B cell (primary cell): ENCODE results near the gene RRBP1. TPM values are rescaled to one million over a fixed set of nuclear protein-coding genes. Genes with fewer than 3 reads are reported as not detected.

Experiments used
- ATAC-seq: fragments of 200-7000 bp; cut with Tn5 transposase; one replicate; pipeline ENCODE4 v1.10.0; 2021; ENCODE audit warnings: low read depth, mild to moderate bottlenecking, moderate number of reproducible peaks, moderate library complexity
- CTCF ChIA-PET: fragments of 350-600 bp; sonication (Branson Sonifier 250); formaldehyde crosslinking; loops from one replicate; lab custom pipeline; 2021; ENCODE audit warnings: antibody characterized with exemption, inconsistent platforms; lab: Charles Lee
- POLR2A ChIA-PET: fragments of 350-600 bp; sonication (Branson Sonifier 250); formaldehyde crosslinking; loops from one replicate; lab custom pipeline; 2021; ENCODE audit warnings: antibody characterized with exemption; lab: Charles Lee
- DNase-seq: peaks from one replicate; pipeline ENCODE4 v3.0.0; 2013
- H2AFZ ChIP-seq: 2 replicates; pipeline ENCODE4 v1.6.1; 2012; ENCODE audit warnings: mild to moderate bottlenecking, low read depth, low read length; ENCODE audit not compliant: insufficient read depth, poor library complexity, severe bottlenecking
- H3K27ac ChIP-seq, 2 donors: 1 replicate in 1 of 2; 2 replicates in 1 of 2; pipeline ENCODE4 v1.5.1; 2012 to 2013; ENCODE audit warnings: low read length in 2 of 2, mild to moderate bottlenecking in 2 of 2, moderate library complexity in 1 of 2
- H3K27me3 ChIP-seq, 4 experiments: fragments of 200-600 bp in 1 of 4; sonication (generic) in 1 of 4; replicated peaks in 1 of 4; 1 replicate in 2 of 4; 2 replicates in 2 of 4; pipeline versions ENCODE4 v1.6.1 to v1.7.0; 2013 to 2016; ENCODE audit warnings: low read length in 3 of 4, mild to moderate bottlenecking in 2 of 4, mixed read lengths in 1 of 4, moderate library complexity in 1 of 4; ENCODE audit not compliant: insufficient read depth in 4 of 4, control insufficient read depth in 3 of 4; ENCODE audit errors: control extremely low read depth in 1 of 4
- H3K36me3 ChIP-seq, 2 experiments: replicated peaks in 1 of 2; 1 replicate in 1 of 2; 2 replicates in 1 of 2; pipeline versions ENCODE4 v1.6.1 to v1.7.1; 2013; ENCODE audit warnings: low read length in 1 of 2; ENCODE audit not compliant: insufficient read depth in 2 of 2, control insufficient read depth in 1 of 2; ENCODE audit errors: control extremely low read depth in 1 of 2, extremely low read depth in 1 of 2
- H3K4me1 ChIP-seq, 2 donors: fragments of 200-600 bp in 1 of 2; sonication (generic) in 1 of 2; 1 replicate in 1 of 2; 2 replicates in 1 of 2; pipeline versions ENCODE4 v1.5.1 to v1.6.1; 2013 to 2017; ENCODE audit warnings: low read length in 2 of 2; ENCODE audit not compliant: control insufficient read depth in 2 of 2, insufficient read depth in 2 of 2
- H3K4me2 ChIP-seq: replicated peaks from 2 replicates; pipeline ENCODE3; 2012; ENCODE audit warnings: mild to moderate bottlenecking, low read depth, low read length; ENCODE audit not compliant: poor library complexity, severe bottlenecking
- H3K4me3 ChIP-seq, 5 experiments: fragments of 200-600 bp in 1 of 5; sonication (generic) in 1 of 5; 1 replicate in 3 of 5; 2 replicates in 2 of 5; pipeline versions ENCODE4 v1.5.1 to v1.7.0; 2011 to 2016; ENCODE audit warnings: low read length in 4 of 5, mild to moderate bottlenecking in 4 of 5, low read depth in 2 of 5, control low read depth in 1 of 5, moderate library complexity in 1 of 5; ENCODE audit not compliant: insufficient read depth in 1 of 5; ENCODE audit errors: control extremely low read depth in 1 of 5, extremely low read depth in 1 of 5
- H3K79me2 ChIP-seq: fragments of 200-600 bp; sonication (generic); one replicate; pipeline ENCODE4 v1.6.0; 2016; ENCODE audit warnings: low read length; ENCODE audit not compliant: control insufficient read depth, insufficient read depth
- H3K9ac ChIP-seq: fragments of 200-600 bp; sonication (generic); 2 replicates; pipeline ENCODE4 v1.6.1; 2017; ENCODE audit warnings: mild to moderate bottlenecking, low read length, moderate library complexity
- H3K9me3 ChIP-seq, 3 donors: one replicate each; pipeline versions ENCODE4 v1.6.1 to v1.7.1; 2013; ENCODE audit warnings: low read length in 2 of 3; ENCODE audit not compliant: control insufficient read depth in 2 of 3, insufficient read depth in 1 of 3; ENCODE audit errors: control extremely low read depth in 1 of 3
- H4K20me1 ChIP-seq: 2 replicates; pipeline ENCODE4 v1.6.0; 2012; ENCODE audit warnings: mild to moderate bottlenecking, low read length; ENCODE audit not compliant: insufficient read depth, control insufficient read depth, poor library complexity, severe bottlenecking
- H3K27ac Mint-ChIP-seq: one replicate; pipeline ENCODE4 v1.8.0; 2021; ENCODE audit warnings: mixed read lengths
- H3K27me3 Mint-ChIP-seq: one replicate; pipeline ENCODE4 v1.8.0; 2021; ENCODE audit warnings: mixed read lengths
- H3K4me1 Mint-ChIP-seq: one replicate; pipeline ENCODE4 v1.8.0; 2021; ENCODE audit warnings: mixed read lengths
- H3K4me3 Mint-ChIP-seq: one replicate; pipeline ENCODE4 v1.8.0; 2021; ENCODE audit warnings: mixed read lengths
- H3K9me3 Mint-ChIP-seq: one replicate; pipeline ENCODE4 v1.8.0; 2022; ENCODE audit warnings: mixed read lengths; ENCODE audit not compliant: insufficient read depth
- CTCF ChIP-seq: fragments of 200-600 bp; IDR thresholded peaks from one replicate; pipeline ENCODE4 v1.8.0; 2022; ENCODE audit warnings: antibody characterized with exemption, mild to moderate bottlenecking
- EZH2 ChIP-seq: IDR thresholded peaks from 2 replicates; pipeline ENCODE4 v1.6.1; 2012; ENCODE audit warnings: borderline replicate concordance, low read depth, mild to moderate bottlenecking, moderate library complexity, low read length; ENCODE audit not compliant: insufficient read depth, poor library complexity, severe bottlenecking
- WGBS: methylation state at CpG from one replicate; pipeline ENCODE4 v1.1.5; 2013; ENCODE audit warnings: missing lambda C conversion rate; ENCODE audit not compliant: insufficient coverage; 5-methylcytosine and 5-hydroxymethylcytosine counted together
- intact Hi-C: fragments of 100-400 bp; cut with micrococcal nuclease; formaldehyde crosslinking; loops from one replicate; pipeline ENCODE4 v1.10.0; 2022
- polyA plus RNA-seq: library from polyadenylated mRNA; depleted of rRNA; stranded (reverse); fragments of >200 nt; gene quantifications from 2 replicates; pipeline ENCODE4 v1.2.3, GENCODE V29; 2012
- total RNA-seq, 2 donors: library from RNA; stranded (reverse); fragments of 120-200 nt in 1 of 2; gene quantifications; 1 replicate in 1 of 2; 2 replicates in 1 of 2; pipeline versions ENCODE4 v1.2.3 to v1.2.4, GENCODE V29; 2013 to 2022

The RRBP1 gene
- total and polyA plus RNA-seq, 2 donors (not counting 1 experiment from before 2014, with no cell fraction given), result 10.9 to 27.5 TPM

GRCh38 chr20:17645546-17646208 is 36.4 kb downstream of the RRBP1 start:
- H3K27ac ChIP-seq, result no peak overlapping the region
- no peak overlapping the region for H3K4me3 ChIP-seq
- no peaks in the 10 kb centered on the region for H3K27me3 ChIP-seq
- no peak overlapping the region for H3K9ac ChIP-seq
- TF ChIP-seq CTCF (no peak), EZH2 (no peak)
- no peak overlapping the region for H3K4me2 ChIP-seq
- ChIA-PET POLR2A (no interaction called here), CTCF (interaction anchor here (0.8 kb wide), 1 partner anchor 349 kb away, joined by 3 read pairs; no protein-coding TSS in a partner anchor)
- H3K36me3 ChIP-seq, result peaks cover 0 to 8% of the 10 kb centered on the region in 2 experiments
- no peak overlapping the region for H3K4me3 Mint-ChIP-seq
- no peaks in the 10 kb centered on the region for H3K9me3 ChIP-seq
- H3K27ac Mint-ChIP-seq, result no peak overlapping the region
- intact Hi-C loops, result loop anchor here (10.0 kb wide), 1 partner anchor 141 kb away; no protein-coding TSS in a partner anchor
- ATAC-seq (no peak), DNase-seq (no peak)
- peaks cover 27% of the 10 kb centered on the region for H3K4me1 Mint-ChIP-seq
- peaks cover 12 to 25% of the 10 kb centered on the region in 2 donors for H3K4me1 ChIP-seq
- no peak overlapping the region for H2AFZ ChIP-seq
- 95% methylated on average over 10 of the region's 10 CpGs for WGBS
- no peaks in the 10 kb centered on the region for H3K27me3 Mint-ChIP-seq
- H4K20me1 ChIP-seq, result no peaks in the 10 kb centered on the region
- no peaks in the 10 kb centered on the region for H3K9me3 Mint-ChIP-seq
- H3K79me2 ChIP-seq, result peaks cover 19% of the 10 kb centered on the region

- Histone ChIP-seq H3K27me3 (no peaks in the 10 kb centered on the region), H2AFZ (no peak overlapping the region), H3K9me3 (no peaks in the 10 kb centered on the region), H3K4me2 (no peak overlapping the region), H3K79me2 (peaks cover 19% of the 10 kb centered on the region), H3K9ac (no peak overlapping the region), H3K4me1 (peaks cover 12 to 25% of the 10 kb centered on the region in 2 donors), H3K27ac (no peak overlapping the region), H4K20me1 (no peaks in the 10 kb centered on the region), H3K4me3 (no peak overlapping the region), H3K36me3 (peaks cover 0 to 11% of the 10 kb centered on the region in 2 experiments)
- no peak for ATAC-seq
- ChIA-PET CTCF (no interaction called here), POLR2A (no interaction called here)
- no peak for DNase-seq
- Mint-ChIP-seq H3K27ac (no peak overlapping the region), H3K4me1 (peaks cover 23% of the 10 kb centered on the region), H3K27me3 (no peaks in the 10 kb centered on the region), H3K9me3 (no peaks in the 10 kb centered on the region), H3K4me3 (no peak overlapping the region)
- TF ChIP-seq CTCF (no peak), EZH2 (no peak)
- intact Hi-C loops, result loop anchor here (10.0 kb wide), 1 partner anchor 140 kb away; no protein-coding TSS in a partner anchor
- WGBS, result 93% methylated on average over 14 of the region's 14 CpGs
These were observed 37.0 kb downstream of the RRBP1 start for GRCh38 chr20:17645010-17645409.
